ENCODE data around the gene H2BW1. TPM values are rescaled to one million over a fixed set of nuclear protein-coding genes. Genes with fewer than 3 reads are reported as not detected.
"Not testable (repeated sequence)": the region's sequence is repeated elsewhere in the genome, so short reads cannot be mapped to it uniquely, and the experiment has no call there.

H2BW1 gene
- total RNA-seq, 4 donors from 2014 or later: not detected

GRCh38 chrX:104041003-104041402 lies 27.5 kb upstream of the H2BW1 start:
- in situ Hi-C loops (cut with MboI; ENCODE audit: low pct_ligation_motif_present in 1 of 4, low pct_unique_long_range_greater_than_20kb in 1 of 4, low sequenced_read_pairs in 3 of 4): no loop called here
- DNase-seq: no peak
- no peaks in the 10 kb centered on the region for H3K36me3 ChIP-seq
- 87 to 100% methylated on average over 1 to 4 of the region's 4 CpGs for WGBS, 2 donors (ENCODE audit: low coverage in 1 of 2)
- no peak overlapping the region for H3K27ac ChIP-seq
- H3K9me3 ChIP-seq: no peaks in the 10 kb centered on the region
- no peak overlapping the region for H3K4me3 ChIP-seq
- H3K27me3 ChIP-seq: no peaks in the 10 kb centered on the region
- TF ChIP-seq EP300 (IDR thresholded peaks at IDR 0.05; ENCODE audit: low read depth): no peak
- no peak for TF ChIP-seq CTCF (IDR thresholded peaks at IDR 0.05)
- no peak for TF ChIP-seq POLR2AphosphoS5 (IDR thresholded peaks at IDR 0.05)
- no peak for TF ChIP-seq POLR2A (IDR thresholded peaks at IDR 0.05)
- intact Hi-C loops (cut with DNase I; ENCODE audit: low total_unique reads): no loop called here
- H3K4me1 ChIP-seq: no peaks in the 10 kb centered on the region

DNA sequence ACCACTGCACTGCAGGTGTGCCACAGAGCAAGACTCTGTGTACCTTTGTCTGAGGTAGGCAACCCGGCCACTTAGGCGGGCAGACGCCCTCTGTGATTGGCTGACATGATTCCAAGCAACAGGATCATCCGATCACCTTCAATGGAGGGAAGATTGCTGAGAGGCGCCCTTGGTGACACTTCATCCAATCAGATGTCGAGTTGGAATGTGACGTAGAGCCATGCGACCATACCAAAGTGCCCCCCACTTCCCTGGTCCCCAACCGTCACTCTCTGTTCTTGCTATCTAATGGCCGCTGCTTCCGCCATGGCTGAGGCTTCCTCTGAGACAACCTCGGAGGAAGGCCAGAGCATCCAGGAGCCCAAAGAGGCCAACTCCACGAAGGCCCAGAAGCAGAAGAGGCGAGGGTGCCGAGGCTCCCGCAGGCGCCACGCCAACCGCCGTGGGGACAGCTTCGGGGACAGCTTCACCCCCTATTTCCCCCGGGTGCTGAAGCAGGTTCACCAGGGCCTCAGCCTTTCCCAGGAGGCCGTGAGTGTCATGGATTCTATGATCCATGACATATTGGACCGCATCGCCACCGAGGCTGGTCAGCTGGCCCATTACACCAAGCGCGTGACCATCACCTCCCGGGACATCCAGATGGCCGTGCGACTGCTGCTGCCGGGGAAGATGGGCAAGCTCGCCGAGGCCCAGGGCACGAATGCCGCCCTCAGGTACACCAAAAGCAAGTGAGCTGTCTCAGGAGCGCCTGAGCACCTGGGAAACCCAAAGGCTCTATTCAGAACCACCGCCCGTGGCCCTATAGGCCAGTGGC lies 26.4 kb upstream of the H2BW1 start, which contains the start of gene H2BW2:
TSS of gene H2BW2 (plus strand) at position 268 of the 817 bp plus-strand sequence. CDS start at position 307, 39 bp downstream.
- TF ChIP-seq POLR2AphosphoS5 (IDR thresholded peaks at IDR 0.05) (no peak), EP300 (IDR thresholded peaks at IDR 0.05; ENCODE audit: low read depth) (no peak), POLR2A (IDR thresholded peaks at IDR 0.05) (no peak), CTCF (IDR thresholded peaks at IDR 0.05) (no peak)
- Histone ChIP-seq H3K9me3 (no peaks in the 10 kb centered on the region), H3K36me3 (no peaks in the 10 kb centered on the region), H3K4me3 (no peak within 1 kb of the TSS), H3K4me1 (no peaks in the 10 kb centered on the region), H3K27me3 (no peaks in the 10 kb centered on the region), H3K27ac (no peak within 1 kb of the TSS)
- intact Hi-C loops (cut with DNase I; ENCODE audit: low total_unique reads): no loop called here
- no peak for DNase-seq
- 88% methylated on average over 39 of the region's 39 CpGs; no CpG with 5 or more reads in 1 of the 2 donors for WGBS, 2 donors (ENCODE audit: low coverage in 1 of 2)
- in situ Hi-C loops (cut with MboI; ENCODE audit: low pct_ligation_motif_present in 1 of 4, low pct_unique_long_range_greater_than_20kb in 1 of 4, low sequenced_read_pairs in 3 of 4): no loop called here

DNA sequence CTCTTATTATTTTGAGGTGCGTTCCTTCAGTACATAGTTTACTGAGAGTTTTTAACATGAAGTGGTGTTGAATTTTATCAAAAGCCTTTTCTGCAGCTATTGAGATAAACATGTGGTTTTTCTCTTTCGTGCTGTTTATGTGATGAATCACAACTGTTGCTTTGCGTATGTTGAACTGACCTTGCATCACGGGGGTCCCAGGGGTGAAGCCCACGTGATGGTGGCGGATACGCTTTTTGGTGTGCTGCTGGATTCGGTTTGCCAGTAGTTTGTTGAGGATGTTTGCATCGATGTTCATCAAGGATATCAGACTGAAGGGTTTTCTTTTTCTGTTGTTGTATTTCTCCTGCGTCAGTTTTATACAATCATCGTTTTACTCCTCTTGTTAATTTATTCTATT lies 4.6 kb upstream of the H2BW1 start:
- H3K27ac ChIP-seq: no peak overlapping the region
- WGBS, 2 donors (ENCODE audit: low coverage in 1 of 2): 73 to 94% methylated on average over 2 to 11 of the region's 11 CpGs
- H3K36me3 ChIP-seq: no peaks in the 10 kb centered on the region
- intact Hi-C loops (cut with DNase I; ENCODE audit: low total_unique reads) (no loop called here), in situ Hi-C loops (cut with MboI; ENCODE audit: low pct_ligation_motif_present in 1 of 4, low pct_unique_long_range_greater_than_20kb in 1 of 4, low sequenced_read_pairs in 3 of 4) (no loop called here)
- no peak overlapping the region for H3K4me3 ChIP-seq
- no peak for DNase-seq
- H3K4me1 ChIP-seq: no peaks in the 10 kb centered on the region
- H3K27me3 ChIP-seq: no peaks in the 10 kb centered on the region
- no peak for TF ChIP-seq CTCF (IDR thresholded peaks at IDR 0.05)
- no peak for TF ChIP-seq POLR2A (IDR thresholded peaks at IDR 0.05)
- TF ChIP-seq EP300 (IDR thresholded peaks at IDR 0.05; ENCODE audit: low read depth): no peak
- no peak for TF ChIP-seq POLR2AphosphoS5 (IDR thresholded peaks at IDR 0.05)
- H3K9me3 ChIP-seq: no peaks in the 10 kb centered on the region

- DNase-seq; H3K27me3 ChIP-seq; H3K36me3 ChIP-seq; H3K4me3 ChIP-seq; intact Hi-C loops (cut with DNase I; ENCODE audit: low total_unique reads); H3K27ac ChIP-seq; H3K4me1 ChIP-seq; in situ Hi-C loops (cut with MboI; ENCODE audit: low pct_ligation_motif_present in 1 of 4, low pct_unique_long_range_greater_than_20kb in 1 of 4, low sequenced_read_pairs in 3 of 4); H3K9me3 ChIP-seq: not testable (repeated sequence)
- 72% methylated on average over 8 of the region's 8 CpGs; no CpG with 5 or more reads in 1 of the 2 donors for WGBS, 2 donors (ENCODE audit: low coverage in 1 of 2)
These were observed 2.1 kb upstream of the H2BW1 start for GRCh38 chrX:104015576-104015975.
